HG03378 (cell line): ENCODE measurements around the gene HDAC10.

Source experiments
- ATAC-seq: cut with Tn5 transposase; IDR thresholded peaks from one replicate; pipeline ENCODE4 v1.9.1; 2021; ENCODE audit warnings: mild to moderate bottlenecking, moderate library complexity; ENCODE audit not compliant: unreplicated experiment

Gene HDAC10

DNA sequence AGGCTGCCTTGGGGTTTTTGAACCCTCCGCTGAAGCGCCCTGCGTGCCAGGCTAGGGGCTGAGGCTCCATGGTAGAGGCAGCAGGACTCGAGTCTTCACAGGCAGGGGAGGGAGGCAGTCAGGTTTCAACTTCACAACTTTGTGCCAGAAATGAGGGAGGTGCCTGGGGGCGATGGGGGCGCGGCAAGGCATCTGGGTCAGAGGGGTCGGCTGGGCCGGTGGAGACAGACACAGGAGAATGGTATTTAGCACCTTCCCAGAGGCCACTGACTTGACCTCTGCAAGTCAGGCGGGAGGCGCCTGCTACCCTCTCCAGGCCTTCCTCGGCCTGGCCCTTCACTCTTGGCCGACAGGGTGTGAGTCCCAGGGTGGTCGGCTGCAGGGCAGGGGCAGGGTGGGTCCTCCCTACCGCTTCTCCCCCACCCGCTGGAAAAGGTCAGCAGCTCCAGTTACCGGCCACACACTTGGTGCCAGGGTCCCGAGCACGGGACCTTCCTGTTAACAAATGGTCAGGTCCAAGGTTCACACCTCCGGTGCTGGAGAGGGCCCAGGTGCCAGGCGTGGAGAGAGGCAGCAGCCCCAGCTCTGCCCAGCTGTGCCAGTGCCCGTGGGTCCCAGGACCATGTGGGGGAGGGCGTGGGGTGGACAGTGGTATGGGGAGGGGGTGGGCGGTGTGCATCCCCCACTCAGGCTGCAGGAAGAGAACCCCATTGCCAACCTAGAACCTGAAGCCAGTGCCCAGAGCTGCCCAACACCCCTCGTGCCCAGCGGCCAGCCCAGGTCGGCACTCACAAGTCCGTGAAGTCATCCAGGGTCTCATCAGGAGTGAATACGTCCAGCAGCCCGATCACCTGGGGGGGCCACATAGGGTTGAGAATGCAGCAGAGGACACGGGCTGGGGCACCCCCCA is 6.6 kb upstream of the HDAC10 start:
- no peak for ATAC-seq

DNA sequence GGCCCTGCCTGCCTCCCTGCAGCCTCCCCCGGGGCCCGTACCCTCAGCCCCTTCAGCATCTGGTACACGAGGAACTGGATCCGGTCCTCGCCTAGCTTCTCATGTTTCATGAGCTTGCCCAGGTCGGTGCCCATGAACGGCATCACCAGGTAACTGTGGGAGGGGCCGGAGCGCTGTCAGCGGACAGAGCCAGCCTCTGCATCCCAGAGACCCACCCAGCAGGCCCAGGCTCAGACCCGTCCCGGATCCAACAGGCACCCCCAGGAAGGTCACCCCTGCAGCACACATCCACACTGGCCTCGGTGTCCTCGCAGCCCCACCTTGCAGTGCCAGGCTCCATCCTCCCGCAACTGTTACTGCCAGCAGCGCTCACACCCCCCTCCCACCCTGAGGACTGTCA is 6.0 kb upstream of the HDAC10 start:
- ATAC-seq, result no peak

GRCh38 chr22:50256258-50256862 is 5.3 kb upstream of the HDAC10 start:
- ATAC-seq, result no peak

DNA sequence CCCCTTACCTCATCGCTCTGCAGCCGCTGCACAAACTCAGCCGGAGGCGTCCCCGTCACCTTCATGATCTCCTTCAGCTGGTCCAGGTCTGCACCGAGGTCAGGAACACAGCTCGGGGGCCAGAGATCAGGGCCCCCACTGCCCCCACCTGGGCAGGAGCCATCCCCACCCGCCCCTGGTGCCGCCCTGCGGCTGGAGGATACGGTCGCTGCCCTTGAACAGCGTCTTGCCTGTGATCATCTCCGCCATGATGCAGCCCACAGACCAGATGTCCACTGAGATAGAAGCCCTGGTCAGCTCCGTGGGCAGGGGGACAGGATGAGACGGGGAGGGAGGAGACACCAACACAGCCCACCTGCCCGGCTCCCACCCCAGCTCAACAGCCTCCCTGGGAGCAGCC is 4.5 kb upstream of the HDAC10 start:
- no peak for ATAC-seq

DNA sequence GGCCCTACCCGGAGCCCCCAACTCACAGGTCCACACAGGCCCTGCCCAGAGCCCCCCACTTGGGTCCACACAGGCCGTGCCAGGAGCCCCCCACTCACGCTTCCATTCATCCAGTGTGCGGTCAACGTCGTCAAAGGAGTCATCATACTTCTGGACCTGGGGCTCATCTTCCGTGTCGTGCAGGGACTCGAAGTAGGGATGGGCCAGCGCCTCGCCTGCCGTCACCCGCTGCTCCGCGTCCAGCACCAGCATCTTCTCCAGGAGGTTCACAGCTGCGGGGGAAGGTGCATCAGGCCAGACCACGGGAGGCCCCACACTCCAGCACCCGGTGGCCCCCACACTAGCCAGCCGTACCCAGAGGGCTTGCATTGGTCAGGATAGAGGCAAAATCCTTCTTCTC is 4.0 kb upstream of the HDAC10 start:
- no peak for ATAC-seq

DNA sequence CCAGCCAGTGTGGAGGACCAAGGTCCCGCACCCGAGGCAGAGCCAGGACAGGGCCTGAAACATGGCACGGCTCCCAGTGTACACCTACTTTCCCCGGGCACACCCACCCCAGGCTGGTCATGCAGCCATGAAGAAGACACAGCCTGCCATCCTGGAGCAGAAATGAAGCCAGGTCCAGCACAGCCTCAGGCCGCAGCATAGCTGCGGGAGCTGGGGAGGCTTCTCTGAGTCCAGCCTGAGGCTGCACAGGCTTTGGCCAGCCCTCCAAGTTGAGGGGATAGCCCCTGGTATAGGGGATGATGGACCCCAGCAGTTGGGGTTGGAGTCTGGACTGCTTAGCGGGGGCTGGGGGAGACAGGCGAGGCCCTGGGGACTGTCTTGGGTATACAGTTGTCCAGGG is 2.9 kb upstream of the HDAC10 start:
- ATAC-seq, result no peak

- no peak for ATAC-seq
These were observed 2.2 kb upstream of the HDAC10 start for GRCh38 chr22:50253046-50253915.

- ATAC-seq, result no peak
These were observed 1.3 kb upstream of the HDAC10 start for GRCh38 chr22:50252082-50253045.

DNA sequence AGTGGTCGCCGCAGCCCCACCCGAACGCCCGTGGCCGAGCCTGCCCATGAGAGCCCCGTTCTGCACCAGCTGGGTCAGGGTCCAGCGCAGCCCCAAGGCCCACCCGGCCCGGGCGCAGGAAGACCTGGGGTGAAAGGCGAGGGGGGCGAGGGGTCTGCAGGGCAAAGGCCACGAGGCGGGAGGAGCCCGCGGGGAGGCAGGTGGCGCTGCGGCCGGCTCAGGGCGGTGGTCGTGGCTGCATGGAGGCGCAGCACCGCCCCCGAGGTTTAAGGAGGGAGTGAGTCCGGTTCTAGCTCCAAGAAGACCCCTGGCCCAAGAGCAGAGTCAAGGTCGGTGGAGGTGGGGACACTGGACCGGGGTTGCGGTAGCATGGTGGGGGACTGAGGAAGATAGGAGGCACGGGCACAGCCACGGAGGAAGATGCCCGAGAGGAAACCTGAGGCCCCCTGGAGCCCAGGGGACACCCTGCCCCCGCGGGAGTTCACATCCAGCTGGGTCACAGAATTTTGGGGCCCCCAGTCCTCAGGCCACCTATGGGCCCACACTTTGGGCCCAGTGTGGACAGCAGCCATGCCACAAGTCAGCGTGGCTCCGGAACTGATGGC is 514 bp upstream of the HDAC10 start:
- no peak for ATAC-seq

DNA sequence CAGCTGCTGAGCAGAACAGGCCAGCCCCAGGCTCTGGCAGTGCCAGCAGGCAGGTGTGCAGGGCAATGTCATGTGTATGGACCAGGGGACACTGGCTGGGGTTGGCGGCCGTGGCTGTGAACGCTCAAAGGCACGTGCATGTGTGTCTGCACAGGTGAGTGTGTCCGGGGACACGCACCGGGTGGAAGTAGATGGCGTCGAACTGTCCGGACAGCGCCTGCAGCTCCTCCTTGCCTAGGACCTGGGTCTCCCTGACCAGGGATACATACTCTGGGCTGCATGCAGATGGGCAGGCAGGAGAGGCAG is 863 bp downstream of the HDAC10 start:
- ATAC-seq, result no peak

GRCh38 chr22:50249341-50250248 is 1.5 kb downstream of the HDAC10 start:
- no peak for ATAC-seq

DNA sequence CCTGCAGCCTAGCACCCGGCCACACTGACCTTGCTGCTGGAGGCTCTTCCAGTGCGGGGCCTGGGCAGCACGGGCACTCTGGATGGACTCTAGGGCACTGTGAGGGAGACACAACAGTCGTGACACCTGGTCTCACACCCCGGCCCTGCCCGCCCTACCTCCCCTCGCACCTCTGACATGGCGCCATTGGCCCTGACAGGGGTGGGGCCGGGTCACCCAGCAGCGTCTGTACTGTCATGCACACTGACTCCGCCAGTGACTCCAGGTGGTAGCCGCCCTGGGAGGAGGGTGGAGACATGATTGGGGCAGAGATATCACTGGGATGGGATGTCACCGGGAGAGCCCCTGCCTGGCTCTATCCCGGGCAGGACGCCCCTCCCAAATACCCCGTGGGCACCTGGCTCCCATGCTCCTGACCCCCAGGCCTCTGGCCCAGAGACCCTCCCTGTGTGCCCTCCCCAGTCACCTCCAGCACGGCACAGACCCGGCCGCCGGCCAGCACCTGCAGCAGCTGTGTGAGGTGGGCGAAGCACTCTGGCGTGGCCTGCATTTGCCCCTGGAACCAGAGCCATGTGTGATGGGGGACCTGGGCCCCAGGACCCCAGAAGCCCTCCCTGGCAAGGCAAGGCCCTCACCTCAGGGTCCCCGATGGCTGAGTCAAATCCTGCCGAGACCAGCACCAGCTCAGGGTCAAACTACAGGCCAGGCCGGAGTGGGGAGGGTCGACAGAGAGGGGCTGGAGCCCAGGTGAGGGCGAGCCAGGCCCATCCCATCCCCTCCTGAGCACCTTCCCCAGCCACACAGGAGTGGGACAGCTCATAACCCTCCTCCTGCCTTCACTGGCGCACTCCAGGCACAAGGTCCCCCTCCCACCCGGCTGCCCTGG is 2.6 kb downstream of the HDAC10 start:
- no peak for ATAC-seq

DNA sequence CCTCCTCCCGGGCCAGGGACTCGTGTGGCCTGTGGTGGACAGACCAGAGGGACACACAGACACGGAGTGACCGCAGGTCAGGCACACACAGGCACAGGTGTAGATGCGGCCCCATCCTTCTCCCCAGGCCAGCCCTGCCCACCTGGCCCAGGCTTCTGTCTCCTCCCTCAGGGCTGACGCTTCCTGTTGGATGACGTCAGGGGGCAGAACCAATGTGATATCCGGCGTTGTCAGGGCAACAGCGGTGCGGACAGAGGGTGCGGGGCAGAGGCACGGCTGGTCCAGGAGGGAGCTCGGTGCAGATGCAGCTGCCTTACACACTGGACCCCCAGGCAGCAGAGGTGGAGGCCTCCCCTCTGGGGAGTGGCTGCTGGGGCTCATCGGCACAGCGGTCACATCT is 3.3 kb downstream of the HDAC10 start:
- no peak for ATAC-seq

DNA sequence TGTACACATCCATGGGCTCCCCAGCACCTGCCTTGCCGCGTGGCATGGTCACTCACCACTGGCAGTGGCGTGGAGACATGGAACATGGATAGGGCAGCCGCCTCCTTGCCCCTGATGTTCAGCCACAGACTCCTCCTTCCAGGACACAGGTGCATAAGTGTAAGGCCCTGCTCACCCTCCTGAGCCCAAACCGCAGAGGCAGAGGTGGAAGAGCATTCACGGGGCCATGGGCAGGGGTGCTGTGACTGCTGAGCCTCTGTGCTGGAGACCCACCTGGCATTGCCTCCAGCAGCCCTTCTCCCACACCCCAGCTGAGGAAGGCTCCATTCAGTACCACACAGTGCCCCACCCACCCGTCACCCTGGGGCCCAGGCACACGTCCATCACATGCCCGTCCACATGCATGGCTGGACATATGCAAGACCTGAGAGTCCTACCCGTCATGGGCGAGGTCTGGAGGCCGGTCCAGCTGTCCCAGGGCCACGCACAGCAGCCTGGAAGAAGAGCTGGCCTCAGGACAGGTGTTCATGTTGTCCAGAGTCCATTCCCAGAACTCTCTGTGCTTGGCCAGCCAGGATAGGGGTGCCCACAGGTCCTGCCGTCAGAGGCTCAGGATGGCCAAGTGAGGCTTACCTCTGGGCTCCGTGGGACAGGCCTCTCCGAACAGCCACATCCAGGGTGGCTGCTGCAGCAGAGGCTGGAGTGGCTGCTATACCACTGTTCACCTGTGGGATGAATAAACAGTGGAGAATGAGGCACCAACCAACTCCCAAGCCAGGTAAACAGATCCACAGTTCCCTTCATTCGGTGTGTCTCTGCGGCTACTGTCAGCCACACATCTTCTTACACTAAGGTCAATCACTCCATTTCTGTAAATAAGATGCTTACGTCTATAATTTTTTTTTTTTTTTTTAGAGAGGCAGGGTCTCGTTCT is 4.6 kb downstream of the HDAC10 start:
- no peak for ATAC-seq

GRCh38 chr22:50245214-50246072 is 5.6 kb downstream of the HDAC10 start:
- no peak for ATAC-seq
